HG02938 (cell line): ENCODE results near the gene RPS6KA6.
"Not testable (repeated sequence)": the region's sequence is repeated elsewhere in the genome, so short reads cannot be mapped to it uniquely, and the experiment has no call there.

Experiments used
- ATAC-seq: cut with Tn5 transposase; IDR thresholded peaks from one replicate; pipeline ENCODE4 v1.9.1; 2021; ENCODE audit warnings: mild to moderate bottlenecking, moderate library complexity; ENCODE audit not compliant: unreplicated experiment

RPS6KA6 gene

GRCh38 chrX:84165711-84166110 is 22.3 kb downstream of the RPS6KA6 start:
- ATAC-seq = no peak

GRCh38 chrX:84162401-84162800 is 25.6 kb downstream of the RPS6KA6 start:
- no peak for ATAC-seq

GRCh38 chrX:84161641-84162040 is 26.4 kb downstream of the RPS6KA6 start:
- ATAC-seq = no peak

GRCh38 chrX:84160736-84161135 is 27.3 kb downstream of the RPS6KA6 start:
- ATAC-seq = no peak

GRCh38 chrX:84156821-84157220 is 31.2 kb downstream of the RPS6KA6 start:
- ATAC-seq = no peak

GRCh38 chrX:84155938-84156337 is 32.1 kb downstream of the RPS6KA6 start:
- ATAC-seq = no peak

- ATAC-seq = no peak
Observed at GRCh38 chrX:84153538-84153937, 34.5 kb downstream of the RPS6KA6 start.

GRCh38 chrX:84144991-84145390 is 43.0 kb downstream of the RPS6KA6 start:
- ATAC-seq = no peak

- ATAC-seq = no peak
Observed at GRCh38 chrX:84144281-84144680, 43.7 kb downstream of the RPS6KA6 start.

- no peak for ATAC-seq
Observed at GRCh38 chrX:84133023-84133422, 55.0 kb downstream of the RPS6KA6 start.

GRCh38 chrX:84123585-84123984 is 64.4 kb downstream of the RPS6KA6 start:
- ATAC-seq = no peak

GRCh38 chrX:84118769-84119168 is 69.2 kb downstream of the RPS6KA6 start:
- ATAC-seq = no peak

- no peak for ATAC-seq
Observed at GRCh38 chrX:84118315-84118714, 69.7 kb downstream of the RPS6KA6 start.

GRCh38 chrX:84108584-84108983 is 79.4 kb downstream of the RPS6KA6 start:
- ATAC-seq = no peak

GRCh38 chrX:84099120-84099519 is 88.9 kb downstream of the RPS6KA6 start:
- ATAC-seq = no peak

- ATAC-seq = not testable (repeated sequence)
Observed at GRCh38 chrX:84079479-84080197, 108.4 kb downstream of the RPS6KA6 start.

GRCh38 chrX:84078991-84079390 is 109.0 kb downstream of the RPS6KA6 start:
- ATAC-seq = no peak

- no peak for ATAC-seq
Observed at GRCh38 chrX:84064814-84065213, 123.2 kb downstream of the RPS6KA6 start.

- ATAC-seq = no peak
Observed at GRCh38 chrX:84064164-84064563, 123.8 kb downstream of the RPS6KA6 start.

GRCh38 chrX:84047339-84047738 is 140.7 kb downstream of the RPS6KA6 start:
- ATAC-seq = no peak

GRCh38 chrX:84046403-84046984 is 141.5 kb downstream of the RPS6KA6 start:
- peak; percentile 96 for ATAC-seq

GRCh38 chrX:84044051-84044450 is 143.9 kb downstream of the RPS6KA6 start:
- no peak for ATAC-seq
